ENCODE measurements around the gene EIF4A2. TPM values are rescaled to one million over a fixed set of nuclear protein-coding genes. Genes with fewer than 3 reads are reported as not detected.

The EIF4A2 gene
- total RNA-seq, 1 experiment from 2014 or later, result 398 TPM

- peak overlapping the region; percentile 99 for H3K4me3 Mint-ChIP-seq
- WGBS (ENCODE audit: extremely low coverage, insufficient read length, low lambda C conversion rate), result no CpG with 5 or more reads among the region's 7 CpGs
These were observed 1.6 kb downstream of the EIF4A2 start for GRCh38 chr3:186784820-186785494.

More at GRCh38 chr3:186784820-186785494, 1.6 kb downstream of the EIF4A2 start:
- peaks cover 19 to 29% of the 10 kb centered on the region in 2 experiments for H3K4me1 Mint-ChIP-seq
- peak overlapping the region; percentile 99 to 100 (median 100); a peak in 6 of 7 replicates for H3K27ac Mint-ChIP-seq
- Histone ChIP-seq H2BK20ac (ENCODE audit: low read depth, low read length, poor library complexity, severe bottlenecking) (no peak overlapping the region), H3T11ph (ENCODE audit: low read length) (no peak overlapping the region), H3K4me2 (ENCODE audit: insufficient read depth, insufficient read length, low read length) (peak overlapping the region; percentile 93), H4K5ac (ENCODE audit: insufficient read length, low read depth, low read length) (no peak overlapping the region), H3K18ac (ENCODE audit: insufficient read length, low read depth, low read length) (no peak overlapping the region), H3K23me2 (ENCODE audit: insufficient read length, low read depth, low read length, poor library complexity, severe bottlenecking) (peaks cover 6% of the 10 kb centered on the region), H3K27me3 (ENCODE audit: insufficient read depth, low read length) (no peaks in the 10 kb centered on the region), H3K9ac (ENCODE audit: extremely low read depth, insufficient read length, low read length) (peak overlapping the region; percentile 99), H4K20me1 (ENCODE audit: control insufficient read depth, insufficient read depth, insufficient read length) (no peaks in the 10 kb centered on the region), H2BK120ac (ENCODE audit: low read depth, low read length, poor library complexity, severe bottlenecking) (no peak overlapping the region), H3K14ac (ENCODE audit: insufficient read depth, low read length) (no peak overlapping the region), H3K9me3 (ENCODE audit: control insufficient read depth, low read depth, low read length) (no peaks in the 10 kb centered on the region), H2AK5ac (ENCODE audit: insufficient read length, low read length) (no peak overlapping the region), H3K23ac (ENCODE audit: insufficient read length, low read depth, low read length) (no peak overlapping the region), H3K79me1 (ENCODE audit: insufficient read depth, low read depth, low read length, poor library complexity, severe bottlenecking) (no peaks in the 10 kb centered on the region), H4K91ac (ENCODE audit: insufficient read length, low read depth, low read length) (no peak overlapping the region), H2BK5ac (ENCODE audit: insufficient read length, low read length) (no peak overlapping the region), H3K27ac (ENCODE audit: insufficient read length, low read depth, low read length) (peak overlapping the region; percentile 73), H3K56ac (ENCODE audit: insufficient read length, low read depth, low read length) (no peak overlapping the region), H3K79me2 (ENCODE audit: insufficient read depth, low read length) (peaks cover 20% of the 10 kb centered on the region; the same call in 1 of the 2 replicates), H3K4ac (ENCODE audit: low read depth, low read length) (no peak overlapping the region), H3K4me1 (ENCODE audit: insufficient read depth, low read length) (no peaks in the 10 kb centered on the region), H2BK12ac (ENCODE audit: insufficient read length, low read depth, low read length) (no peak overlapping the region), H2BK15ac (ENCODE audit: low read depth, low read length) (no peak overlapping the region), H4K8ac (replicated peaks; ENCODE audit: insufficient read length, low read depth, low read length) (no peak overlapping the region), H2AFZ (ENCODE audit: low read length) (no peak overlapping the region)
- DNase-seq, result no peak
- peaks cover 53 to 64% (median 62%) of the 10 kb centered on the region in 3 experiments for H3K36me3 Mint-ChIP-seq (ENCODE audit: insufficient read depth in 1 of 3, low read depth in 3 of 3)
- no peak for TF ChIP-seq CTCF (conservative IDR thresholded peaks at IDR 0.05)
- H3K9me3 Mint-ChIP-seq, result peaks cover 11% of the 10 kb centered on the region in 2 experiments
- H3K27me3 Mint-ChIP-seq (ENCODE audit: low read depth), result peaks cover 5% of the 10 kb centered on the region; the same call in 1 of the 2 replicates

All from H9 (cell line).